ENCODE data around the gene RMRP.

The RMRP gene

GRCh38 chr9:35659340-35659739 is 1.5 kb upstream of the RMRP start:
- no peaks in the 10 kb centered on the region for H3K27me3 ChIP-seq (ENCODE audit: low read depth, low read length)
- no peak for TF ChIP-seq EZH2phosphoT487 (IDR thresholded peaks at IDR 0.05; ENCODE audit: low read depth)
- TF ChIP-seq, protein P1, sequence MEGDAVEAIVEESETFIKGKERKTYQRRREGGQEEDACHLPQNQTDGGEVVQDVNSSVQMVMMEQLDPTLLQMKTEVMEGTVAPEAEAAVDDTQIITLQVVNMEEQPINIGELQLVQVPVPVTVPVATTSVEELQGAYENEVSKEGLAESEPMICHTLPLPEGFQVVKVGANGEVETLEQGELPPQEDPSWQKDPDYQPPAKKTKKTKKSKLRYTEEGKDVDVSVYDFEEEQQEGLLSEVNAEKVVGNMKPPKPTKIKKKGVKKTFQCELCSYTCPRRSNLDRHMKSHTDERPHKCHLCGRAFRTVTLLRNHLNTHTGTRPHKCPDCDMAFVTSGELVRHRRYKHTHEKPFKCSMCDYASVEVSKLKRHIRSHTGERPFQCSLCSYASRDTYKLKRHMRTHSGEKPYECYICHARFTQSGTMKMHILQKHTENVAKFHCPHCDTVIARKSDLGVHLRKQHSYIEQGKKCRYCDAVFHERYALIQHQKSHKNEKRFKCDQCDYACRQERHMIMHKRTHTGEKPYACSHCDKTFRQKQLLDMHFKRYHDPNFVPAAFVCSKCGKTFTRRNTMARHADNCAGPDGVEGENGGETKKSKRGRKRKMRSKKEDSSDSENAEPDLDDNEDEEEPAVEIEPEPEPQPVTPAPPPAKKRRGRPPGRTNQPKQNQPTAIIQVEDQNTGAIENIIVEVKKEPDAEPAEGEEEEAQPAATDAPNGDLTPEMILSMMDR (IDR thresholded peaks at IDR 0.05; ENCODE audit: low read depth, low read length): no peak
- no peaks in the 10 kb centered on the region for H3K9me3 ChIP-seq (ENCODE audit: insufficient read depth, low read length)
- no peak overlapping the region for H3K27ac ChIP-seq (ENCODE audit: low read length)
- H4K20me1 ChIP-seq (ENCODE audit: insufficient read depth, low read length): no peaks in the 10 kb centered on the region
- H3K4me1 ChIP-seq (ENCODE audit: low read length): peaks cover 22% of the 10 kb centered on the region
- H3K4me2 ChIP-seq (ENCODE audit: low read length): peak overlapping the region; percentile 98
- peak overlapping the region; percentile 90 for H3K9ac ChIP-seq (ENCODE audit: low read length)
- peaks cover 19% of the 10 kb centered on the region for H3K79me2 ChIP-seq (ENCODE audit: low read length)
- H3K36me3 ChIP-seq (replicated peaks; ENCODE audit: low read depth, low read length): peaks cover 34% of the 10 kb centered on the region
- H3K4me3 ChIP-seq (ENCODE audit: low read length): peak overlapping the region; percentile 83
- no peak overlapping the region for H2AFZ ChIP-seq (ENCODE audit: low read depth, low read length)

DNA sequence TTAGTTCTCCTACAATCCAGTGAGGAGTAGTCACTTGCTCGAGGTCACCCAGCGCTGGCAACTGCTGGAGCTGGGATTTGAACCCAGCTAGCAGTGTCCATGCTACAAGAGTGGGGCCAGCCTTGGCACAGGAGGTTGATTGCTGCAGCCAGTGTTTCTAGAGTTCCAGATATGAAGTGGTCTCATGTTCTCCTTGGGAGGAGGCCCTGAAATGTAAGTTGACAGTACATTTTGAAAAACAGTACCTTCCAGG is 1.1 kb upstream of the RMRP start:
- Histone ChIP-seq H3K4me1 (ENCODE audit: low read length) (peaks cover 18% of the 10 kb centered on the region), H3K27ac (ENCODE audit: low read length) (peak overlapping the region; percentile 77), H3K79me2 (ENCODE audit: low read length) (peaks cover 15% of the 10 kb centered on the region), H3K36me3 (replicated peaks; ENCODE audit: low read depth, low read length) (peaks cover 34% of the 10 kb centered on the region), H3K9ac (ENCODE audit: low read length) (peak overlapping the region; percentile 90), H3K9me3 (ENCODE audit: insufficient read depth, low read length) (no peaks in the 10 kb centered on the region), H3K4me3 (ENCODE audit: low read length) (peak overlapping the region; percentile 83), H3K27me3 (ENCODE audit: low read depth, low read length) (no peaks in the 10 kb centered on the region), H2AFZ (ENCODE audit: low read depth, low read length) (no peak overlapping the region), H4K20me1 (ENCODE audit: insufficient read depth, low read length) (no peaks in the 10 kb centered on the region), H3K4me2 (ENCODE audit: low read length) (peak overlapping the region; percentile 98)
- TF ChIP-seq, protein P1 (IDR thresholded peaks at IDR 0.05; ENCODE audit: low read depth, low read length): no peak
- TF ChIP-seq EZH2phosphoT487 (IDR thresholded peaks at IDR 0.05; ENCODE audit: low read depth): no peak

DNA sequence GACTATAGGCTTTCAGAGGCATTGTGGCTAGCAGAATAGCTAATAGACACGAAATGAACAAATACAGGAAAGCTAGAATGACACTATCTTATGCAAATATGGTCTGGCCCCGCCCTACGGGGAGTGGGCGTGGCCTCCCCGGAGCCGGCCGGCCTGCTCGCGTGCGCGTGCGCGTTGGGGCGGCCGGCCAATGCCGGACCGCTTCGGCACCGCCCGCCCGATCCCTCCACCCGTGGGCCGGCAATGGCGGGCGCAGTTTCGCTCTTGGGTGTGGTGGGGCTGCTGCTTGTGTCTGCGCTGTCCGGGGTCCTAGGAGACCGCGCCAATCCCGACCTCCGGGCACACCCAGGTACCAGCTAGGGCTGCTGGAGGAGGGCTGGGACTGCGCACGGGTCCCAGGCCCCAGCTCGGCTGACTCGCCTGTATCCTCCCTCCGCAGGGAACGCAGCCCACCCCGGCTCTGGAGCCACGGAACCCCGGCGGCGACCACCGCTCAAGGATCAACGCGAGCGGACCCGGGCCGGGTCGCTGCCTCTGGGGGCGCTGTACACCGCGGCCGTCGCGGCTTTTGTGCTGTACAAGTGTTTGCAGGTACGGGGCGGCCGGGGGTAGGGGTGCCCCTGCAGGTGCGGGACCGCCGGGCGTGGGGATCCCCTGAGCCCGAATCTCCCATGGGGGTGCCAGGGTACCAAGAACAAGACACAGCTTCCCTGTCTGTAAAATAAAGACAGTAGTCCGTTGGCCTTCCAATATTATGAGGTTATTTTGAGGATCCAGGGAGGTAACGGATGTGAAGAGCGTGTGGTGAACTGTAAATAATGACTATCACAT is 533 bp upstream of the RMRP start, which contains the start of gene CCDC107:
CCDC107 (plus strand) TSS at position 156 of the 831 bp plus-strand sequence; CDS start at position 244, 88 bp downstream.
- peaks cover 29% of the 10 kb centered on the region for H3K36me3 ChIP-seq (replicated peaks; ENCODE audit: low read depth, low read length)
- H3K4me2 ChIP-seq (ENCODE audit: low read length): peak within 1 kb of the TSS; percentile 98
- no peaks in the 10 kb centered on the region for H3K9me3 ChIP-seq (ENCODE audit: insufficient read depth, low read length)
- H3K79me2 ChIP-seq (ENCODE audit: low read length): peaks cover 12% of the 10 kb centered on the region
- H3K4me3 ChIP-seq (ENCODE audit: low read length): peak within 1 kb of the TSS; percentile 83
- H3K27me3 ChIP-seq (ENCODE audit: low read depth, low read length): no peaks in the 10 kb centered on the region
- no peaks in the 10 kb centered on the region for H4K20me1 ChIP-seq (ENCODE audit: insufficient read depth, low read length)
- peak within 1 kb of the TSS; percentile 90 for H3K9ac ChIP-seq (ENCODE audit: low read length)
- H3K27ac ChIP-seq (ENCODE audit: low read length): peak within 1 kb of the TSS; percentile 77
- peaks cover 14% of the 10 kb centered on the region for H3K4me1 ChIP-seq (ENCODE audit: low read length)
- TF ChIP-seq EZH2phosphoT487 (IDR thresholded peaks at IDR 0.05; ENCODE audit: low read depth): no peak
- TF ChIP-seq, protein P1 (IDR thresholded peaks at IDR 0.05; ENCODE audit: low read depth, low read length): peak; percentile 56
- peak within 1 kb of the TSS; percentile 64; the same call in 1 of the 2 replicates for H2AFZ ChIP-seq (ENCODE audit: low read depth, low read length)

- Histone ChIP-seq H3K27me3 (ENCODE audit: low read depth, low read length) (no peaks in the 10 kb centered on the region), H2AFZ (ENCODE audit: low read depth, low read length) (no peak overlapping the region), H3K79me2 (ENCODE audit: low read length) (peaks cover 10% of the 10 kb centered on the region), H4K20me1 (ENCODE audit: insufficient read depth, low read length) (no peaks in the 10 kb centered on the region), H3K36me3 (replicated peaks; ENCODE audit: low read depth, low read length) (peaks cover 16% of the 10 kb centered on the region), H3K4me3 (ENCODE audit: low read length) (peak overlapping the region; percentile 83), H3K4me2 (ENCODE audit: low read length) (peak overlapping the region; percentile 98), H3K9me3 (ENCODE audit: insufficient read depth, low read length) (no peaks in the 10 kb centered on the region), H3K4me1 (ENCODE audit: low read length) (peaks cover 20% of the 10 kb centered on the region), H3K9ac (ENCODE audit: low read length) (peak overlapping the region; percentile 15; the same call in 1 of the 2 replicates), H3K27ac (ENCODE audit: low read length) (no peak overlapping the region; the same call in 1 of the 2 replicates)
- TF ChIP-seq EZH2phosphoT487 (IDR thresholded peaks at IDR 0.05; ENCODE audit: low read depth): no peak
- TF ChIP-seq, protein P1 (IDR thresholded peaks at IDR 0.05; ENCODE audit: low read depth, low read length): no peak
These were observed 831 bp downstream of the RMRP start for GRCh38 chr9:35656831-35657545.

All from OCI-LY3 (cell line).